Measurements from ENCODE around the gene DHRS9.
"Not testable (repeated sequence)": the region's sequence is repeated elsewhere in the genome, so short reads cannot be mapped to it uniquely, and the experiment has no call there.

Gene DHRS9

DNA sequence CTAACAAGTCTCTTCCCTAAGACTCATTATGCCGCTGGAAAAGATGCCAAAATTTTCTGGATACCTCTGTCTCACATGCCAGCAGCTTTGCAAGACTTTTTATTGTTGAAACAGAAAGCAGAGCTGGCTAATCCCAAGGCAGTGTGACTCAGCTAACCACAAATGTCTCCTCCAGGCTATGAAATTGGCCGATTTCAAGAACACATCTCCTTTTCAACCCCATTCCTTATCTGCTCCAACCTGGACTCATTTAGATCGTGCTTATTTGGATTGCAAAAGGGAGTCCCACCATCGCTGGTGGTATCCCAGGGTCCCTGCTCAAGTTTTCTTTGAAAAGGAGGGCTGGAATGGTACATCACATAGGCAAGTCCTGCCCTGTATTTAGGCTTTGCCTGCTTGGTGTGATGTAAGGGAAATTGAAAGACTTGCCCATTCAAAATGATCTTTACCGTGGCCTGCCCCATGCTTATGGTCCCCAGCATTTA is 26.3 kb downstream of the DHRS9 start:
- no peak for DNase-seq (ENCODE audit: low spot score)

- DNase-seq (ENCODE audit: low spot score): no peak
Observed at GRCh38 chr2:169104848-169105247, 35.5 kb downstream of the DHRS9 start.

- DNase-seq (ENCODE audit: low spot score): no peak
Observed at GRCh38 chr2:169105476-169105875, 36.1 kb downstream of the DHRS9 start.

DNA sequence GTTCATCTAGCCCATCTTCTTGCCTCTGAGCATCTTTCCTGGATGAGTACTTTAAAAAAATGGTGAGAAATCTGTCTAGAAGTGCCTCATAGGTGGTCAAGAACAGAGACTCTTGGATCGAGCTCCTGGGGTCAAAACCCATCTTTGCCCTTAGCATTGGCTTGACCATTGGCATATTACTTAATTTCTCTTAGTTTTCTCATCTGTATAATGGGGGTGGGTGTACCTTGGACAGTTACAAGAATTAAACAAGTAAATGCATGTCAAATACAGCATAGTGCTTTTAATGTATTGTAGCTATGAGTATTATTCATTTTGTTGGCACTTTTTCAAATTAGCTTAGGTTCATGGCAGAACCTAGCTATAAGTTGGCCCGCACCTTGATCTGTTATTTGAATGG is 36.8 kb downstream of the DHRS9 start:
- DNase-seq (ENCODE audit: low spot score): no peak

DNA sequence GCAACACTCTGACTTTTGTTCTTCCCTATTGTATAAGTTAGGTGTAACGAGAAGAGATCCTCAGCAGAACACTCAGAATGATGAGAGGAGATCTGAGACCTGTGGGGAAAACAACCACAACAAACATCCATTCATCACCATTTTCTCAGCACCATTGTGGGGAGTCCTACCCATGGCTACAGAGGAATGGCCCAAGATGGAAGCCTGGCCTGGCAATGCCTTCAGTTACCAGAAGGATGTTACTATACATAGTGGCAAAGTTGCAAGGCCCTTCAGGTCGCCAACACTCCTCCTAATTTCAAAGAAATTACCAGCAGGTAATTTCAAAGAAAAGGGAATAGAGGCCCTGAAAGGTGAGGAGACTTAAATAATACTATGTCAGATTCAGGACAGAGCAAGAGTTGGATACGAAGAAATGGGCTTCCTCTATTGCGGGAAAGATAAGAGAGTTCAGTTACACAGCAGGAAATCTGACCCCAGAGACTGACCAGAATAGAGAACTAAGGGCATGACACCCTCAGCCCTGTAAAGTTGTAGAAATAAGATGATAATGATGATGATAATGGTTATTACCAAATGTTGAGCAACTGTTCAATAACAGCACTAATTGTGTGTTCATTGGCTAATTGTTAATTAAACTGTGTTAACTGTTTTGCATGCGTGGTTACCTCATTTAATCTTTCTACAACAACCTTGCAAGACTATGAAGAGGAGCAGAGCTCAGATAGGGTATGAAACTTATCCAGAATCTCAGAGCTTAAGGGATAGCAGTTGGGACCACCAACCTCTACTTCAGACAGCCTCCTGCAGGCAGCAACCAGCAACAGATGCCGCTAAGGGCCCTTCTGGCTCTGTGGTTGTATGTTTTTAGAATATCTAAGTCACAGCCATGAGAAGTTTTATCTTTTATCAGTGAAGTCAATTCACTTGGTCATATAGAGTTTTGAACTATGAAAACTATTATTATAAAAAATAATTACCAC is 37.5 kb downstream of the DHRS9 start:
- no peak for DNase-seq (ENCODE audit: low spot score)

DNA sequence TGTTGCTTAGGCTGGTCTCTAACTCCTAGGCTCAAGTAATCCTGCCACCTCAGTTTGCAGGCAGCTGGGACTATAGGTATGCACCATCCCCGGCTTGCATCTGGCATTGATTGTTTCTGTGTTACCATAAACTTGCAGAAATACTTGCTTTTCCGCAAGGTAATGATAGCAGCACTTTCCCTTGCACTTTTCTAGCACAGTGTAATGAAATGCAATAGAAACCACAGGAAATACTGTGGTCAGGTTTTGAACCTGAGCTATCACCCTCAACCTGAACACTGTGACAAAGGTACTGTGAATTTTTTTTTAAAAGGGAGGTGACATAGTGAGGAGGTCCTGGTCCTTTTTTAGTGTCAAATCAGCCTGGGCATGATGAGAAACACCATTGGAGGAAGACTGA is 38.3 kb downstream of the DHRS9 start:
- no peak for DNase-seq (ENCODE audit: low spot score)

DNA sequence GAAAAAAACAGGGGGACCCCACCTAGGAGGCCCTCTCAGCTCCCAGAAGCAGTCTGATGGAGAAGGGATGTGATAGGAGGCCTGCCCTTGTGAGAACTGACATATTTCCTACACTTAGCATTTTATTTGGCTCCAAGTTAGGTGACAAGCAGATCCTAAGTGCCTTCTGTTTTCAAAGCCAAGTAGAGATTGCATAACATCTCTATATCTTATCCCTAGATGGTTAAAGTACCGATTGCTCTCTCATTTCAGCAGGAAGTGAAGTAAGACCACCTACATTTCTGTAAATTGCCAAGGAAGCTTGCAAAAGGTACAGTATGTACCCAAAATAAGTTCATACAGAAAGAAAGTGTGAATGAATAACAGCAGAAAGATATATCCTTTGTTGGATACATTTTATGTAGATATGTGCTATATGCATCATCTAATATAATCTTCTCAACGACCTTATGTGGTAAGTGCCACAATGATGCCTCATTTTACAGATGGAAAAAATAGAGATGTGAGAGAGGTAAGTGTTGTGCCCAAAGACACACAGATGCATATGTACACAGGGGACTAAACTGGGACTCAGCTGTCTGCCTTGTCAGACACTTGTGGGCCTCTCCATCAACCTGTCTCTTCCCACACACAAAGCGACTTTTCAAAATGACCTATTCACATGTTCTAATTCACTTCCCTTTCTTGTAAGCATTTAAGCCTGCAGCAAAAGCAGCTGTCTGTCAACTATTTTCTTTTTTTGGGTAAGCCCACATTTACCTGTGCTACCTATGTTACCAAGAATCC is 38.9 kb downstream of the DHRS9 start:
- no peak for DNase-seq (ENCODE audit: low spot score)

GRCh38 chr2:169109502-169110409 is 40.4 kb downstream of the DHRS9 start:
- peak; percentile 81 for DNase-seq (ENCODE audit: low spot score)

- DNase-seq (ENCODE audit: low spot score): no peak
Observed at GRCh38 chr2:169110419-169110818, 41.1 kb downstream of the DHRS9 start.

DNA sequence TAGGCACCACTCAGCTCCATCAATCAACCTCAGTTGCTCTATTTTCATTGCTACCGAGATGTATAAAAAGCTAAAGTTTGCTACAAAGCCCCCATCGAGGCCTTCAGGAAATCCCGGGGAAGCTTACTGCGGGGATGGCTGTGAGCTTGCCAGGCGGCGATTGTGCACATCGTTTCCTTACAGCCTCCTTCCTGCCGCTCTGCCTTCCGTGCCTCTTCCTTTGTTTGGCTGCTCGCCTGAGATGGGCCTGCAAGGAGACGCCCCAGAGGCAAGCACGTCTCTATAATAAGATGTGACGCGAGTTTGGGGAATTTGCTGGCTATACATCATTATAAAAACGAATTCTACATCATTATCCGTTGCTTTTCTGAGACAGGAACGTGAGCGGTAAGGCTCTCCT is 41.6 kb downstream of the DHRS9 start:
- DNase-seq (ENCODE audit: low spot score): no peak

DNA sequence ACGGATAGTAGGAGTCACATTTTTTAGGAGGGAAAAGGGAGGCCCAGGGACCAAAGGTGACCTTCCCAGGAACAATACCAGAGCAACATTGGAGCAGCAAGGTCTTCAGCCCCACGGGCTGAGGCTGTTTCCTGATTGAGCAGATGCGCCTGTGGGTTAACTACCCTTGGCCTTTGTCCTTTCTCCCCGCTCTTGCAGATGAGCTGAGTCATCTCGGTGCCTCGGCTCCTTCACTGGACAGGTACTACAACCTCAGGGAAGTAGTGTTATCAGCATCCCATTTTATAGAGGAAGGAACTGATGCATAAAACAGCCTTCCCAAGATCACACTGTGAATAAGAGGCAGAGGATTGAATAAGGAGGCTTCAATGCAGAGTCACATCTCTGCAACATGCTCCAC is 43.5 kb downstream of the DHRS9 start:
- no peak for DNase-seq (ENCODE audit: low spot score)

- no peak for DNase-seq (ENCODE audit: low spot score)
Observed at GRCh38 chr2:169114056-169114455, 44.7 kb downstream of the DHRS9 start.

GRCh38 chr2:169116327-169116726 is 47.0 kb downstream of the DHRS9 start:
- no peak for DNase-seq (ENCODE audit: low spot score)

DNA sequence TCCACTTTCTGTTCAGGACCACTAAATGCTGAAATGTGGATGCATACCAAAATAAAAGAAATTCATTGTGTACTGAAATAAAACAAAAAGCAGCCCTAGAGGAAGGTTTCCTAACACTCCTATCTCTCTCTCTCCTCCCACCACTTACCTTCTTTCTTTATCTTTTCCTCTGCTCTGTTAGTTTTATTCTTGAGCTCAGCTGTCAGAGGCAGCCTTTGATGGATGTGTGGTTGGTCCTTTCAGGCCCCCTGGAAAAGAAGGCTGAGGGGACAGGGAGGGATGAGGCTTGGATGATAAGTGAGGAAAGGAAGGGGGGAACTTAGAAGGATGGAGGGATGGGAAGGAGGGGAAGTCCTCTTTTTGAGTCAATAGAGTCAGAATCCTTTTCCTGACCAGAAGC is 47.6 kb downstream of the DHRS9 start:
- no peak for DNase-seq (ENCODE audit: low spot score)

DNA sequence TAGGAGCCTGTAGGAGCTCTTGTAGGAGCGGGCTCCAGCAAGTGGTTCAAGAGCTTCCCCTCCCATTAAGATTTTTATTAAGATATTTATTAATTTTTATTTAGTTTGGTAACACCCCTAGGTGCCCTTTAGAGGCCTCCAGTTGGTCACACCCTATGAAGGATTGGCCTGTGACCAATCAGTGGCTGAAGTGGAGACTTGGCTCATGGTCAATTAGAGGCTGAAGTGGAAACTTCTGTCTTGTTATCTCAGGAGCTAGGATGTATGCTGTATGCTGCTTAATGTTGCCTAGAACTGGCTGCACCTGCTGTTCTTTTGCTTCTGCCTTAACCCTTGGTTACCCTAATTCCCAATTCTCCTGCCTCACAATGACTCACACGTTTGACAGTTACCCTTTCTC is 48.7 kb downstream of the DHRS9 start:
- DNase-seq (ENCODE audit: low spot score): no peak

DNA sequence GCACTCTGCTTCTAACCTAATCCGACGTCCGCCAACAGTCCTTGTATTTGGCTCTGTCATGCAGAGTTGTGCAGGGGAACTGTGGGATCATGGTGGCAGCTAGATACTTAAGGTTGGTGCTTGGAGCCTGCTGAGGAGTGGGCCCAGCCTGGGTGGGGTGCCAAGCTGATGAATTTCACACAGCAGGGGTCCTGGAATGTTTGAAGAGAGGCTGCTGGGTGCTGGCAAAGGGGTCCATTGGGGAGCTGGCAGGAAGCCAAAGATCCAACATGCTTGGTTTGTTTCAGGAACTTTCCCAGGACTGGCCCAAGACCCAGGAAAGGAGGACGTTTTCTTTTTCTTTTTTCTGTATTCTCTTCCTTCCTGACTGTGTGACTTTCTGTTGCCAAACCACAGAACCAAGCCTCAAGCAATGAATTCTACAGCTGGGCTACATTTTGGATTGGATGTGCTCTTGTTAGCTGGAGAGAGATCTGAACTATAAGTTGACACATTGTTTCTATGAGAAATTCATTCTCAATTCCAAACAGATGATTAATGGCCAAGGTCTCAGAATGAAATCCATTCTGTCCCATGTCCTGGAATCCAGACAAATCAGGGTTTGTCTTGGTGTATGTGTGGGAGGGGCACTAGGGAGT is 49.9 kb downstream of the DHRS9 start:
- DNase-seq (ENCODE audit: low spot score): no peak

- no peak for DNase-seq (ENCODE audit: low spot score)
Observed at GRCh38 chr2:169119851-169120250, 50.5 kb downstream of the DHRS9 start.

GRCh38 chr2:169129703-169130243 is 60.4 kb downstream of the DHRS9 start:
- DNase-seq (ENCODE audit: low spot score): no peak

- peak; percentile 45 for DNase-seq (ENCODE audit: low spot score)
Observed at GRCh38 chr2:169131587-169132512, 62.5 kb downstream of the DHRS9 start.

- DNase-seq (ENCODE audit: low spot score): not testable (repeated sequence)
Observed at GRCh38 chr2:169134272-169134671, 64.9 kb downstream of the DHRS9 start.

All from D341Med (cell line).